ENCODE data around the gene KCNH3. TPM values are rescaled to one million over a fixed set of nuclear protein-coding genes. Genes with fewer than 3 reads are reported as not detected.

Gene KCNH3
- total RNA-seq, 1 donor from 2014 or later = 0.19 TPM

- DNase-seq (ENCODE audit: low spot score) = no peak
These were observed 5.3 kb downstream of the KCNH3 start for GRCh38 chr12:49543914-49544815.

DNA sequence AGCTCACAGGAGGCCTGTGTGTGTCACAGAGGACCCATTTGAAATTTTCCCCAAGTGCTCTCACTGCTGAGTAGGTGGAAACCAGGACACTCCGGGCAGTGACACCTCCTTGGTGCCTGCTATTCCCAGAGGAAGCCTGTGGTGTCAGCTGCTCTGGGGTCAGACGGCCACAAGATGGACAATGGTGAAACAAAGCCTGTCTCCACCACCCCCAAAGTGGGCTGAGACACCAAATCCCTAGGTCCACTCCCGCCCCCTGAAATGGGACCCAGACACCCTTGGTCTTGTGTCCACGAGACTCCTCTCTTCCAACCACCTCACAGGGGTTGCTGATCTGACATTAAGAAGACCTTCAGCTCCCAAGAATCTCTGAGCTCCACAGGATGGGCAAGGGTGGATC, 7.0 kb downstream of the KCNH3 start:
- no peak for DNase-seq (ENCODE audit: low spot score)

DNA sequence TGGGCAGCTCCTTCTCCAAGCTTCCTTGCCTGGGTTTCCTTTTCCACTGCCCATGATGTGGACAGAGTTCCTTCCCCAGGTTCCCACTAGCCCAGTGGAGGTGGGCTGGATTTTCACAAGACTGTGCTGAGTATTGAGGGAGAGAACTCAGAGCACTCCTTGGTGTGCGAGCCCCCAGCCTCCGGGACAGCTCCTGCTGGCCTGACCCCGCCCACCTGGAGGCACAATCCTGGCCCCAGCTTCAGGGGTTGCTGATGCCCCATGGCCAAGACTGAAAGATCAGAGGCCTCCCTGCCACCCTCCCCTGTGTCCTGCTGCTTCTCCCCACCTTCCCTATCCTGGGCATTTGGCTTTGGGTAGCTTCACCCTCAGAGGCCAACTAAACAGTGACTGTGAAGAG, 7.7 kb downstream of the KCNH3 start:
- no peak for DNase-seq (ENCODE audit: low spot score)

GRCh38 chr12:49547090-49547690, 8.4 kb downstream of the KCNH3 start:
- no peak for DNase-seq (ENCODE audit: low spot score)

DNA sequence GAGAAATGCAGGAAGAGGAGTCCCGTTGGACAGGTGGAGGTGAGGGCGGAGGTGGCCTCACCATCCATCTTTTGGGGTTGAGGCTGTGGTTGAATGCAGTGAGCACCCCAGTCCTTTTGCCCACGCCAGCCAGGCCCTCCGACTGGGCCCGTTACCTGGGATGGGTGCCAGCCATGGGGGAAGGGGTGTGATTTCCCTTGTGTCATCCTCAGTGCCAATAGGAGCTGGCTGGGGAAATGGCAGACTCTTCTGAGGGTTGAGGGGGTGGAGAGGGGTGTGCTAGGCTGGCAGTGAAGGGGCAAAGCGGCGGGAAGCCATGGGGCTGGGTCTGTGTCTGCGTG, 9.6 kb downstream of the KCNH3 start:
- DNase-seq (ENCODE audit: low spot score) = no peak

DNA sequence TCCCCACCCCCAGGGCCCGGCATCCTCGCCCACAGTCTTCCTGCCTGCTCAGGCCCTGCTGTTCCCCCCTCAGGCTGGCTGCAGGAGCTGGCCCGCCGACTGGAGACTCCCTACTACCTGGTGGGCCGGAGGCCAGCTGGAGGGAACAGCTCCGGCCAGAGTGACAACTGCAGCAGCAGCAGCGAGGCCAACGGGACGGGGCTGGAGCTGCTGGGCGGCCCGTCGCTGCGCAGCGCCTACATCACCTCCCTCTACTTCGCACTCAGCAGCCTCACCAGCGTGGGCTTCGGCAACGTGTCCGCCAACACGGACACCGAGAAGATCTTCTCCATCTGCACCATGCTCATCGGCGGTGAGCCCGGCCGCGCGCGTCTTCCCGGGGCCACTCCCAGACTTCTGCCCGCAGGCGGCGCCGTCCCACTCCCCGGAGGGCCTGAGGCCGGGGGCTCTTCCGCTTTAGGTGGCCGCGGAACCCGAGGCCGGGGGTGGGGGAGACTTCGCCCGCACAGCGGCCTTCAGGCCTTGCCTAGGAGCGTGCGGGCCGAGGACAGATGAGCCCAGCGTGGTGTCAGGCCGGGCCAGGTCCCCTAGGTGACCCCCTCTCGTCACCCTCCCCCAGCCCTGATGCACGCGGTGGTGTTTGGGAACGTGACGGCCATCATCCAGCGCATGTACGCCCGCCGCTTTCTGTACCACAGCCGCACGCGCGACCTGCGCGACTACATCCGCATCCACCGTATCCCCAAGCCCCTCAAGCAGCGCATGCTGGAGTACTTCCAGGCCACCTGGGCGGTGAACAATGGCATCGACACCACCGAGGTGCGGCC, 10.2 kb downstream of the KCNH3 start:
- no peak for DNase-seq (ENCODE audit: low spot score)

DNA sequence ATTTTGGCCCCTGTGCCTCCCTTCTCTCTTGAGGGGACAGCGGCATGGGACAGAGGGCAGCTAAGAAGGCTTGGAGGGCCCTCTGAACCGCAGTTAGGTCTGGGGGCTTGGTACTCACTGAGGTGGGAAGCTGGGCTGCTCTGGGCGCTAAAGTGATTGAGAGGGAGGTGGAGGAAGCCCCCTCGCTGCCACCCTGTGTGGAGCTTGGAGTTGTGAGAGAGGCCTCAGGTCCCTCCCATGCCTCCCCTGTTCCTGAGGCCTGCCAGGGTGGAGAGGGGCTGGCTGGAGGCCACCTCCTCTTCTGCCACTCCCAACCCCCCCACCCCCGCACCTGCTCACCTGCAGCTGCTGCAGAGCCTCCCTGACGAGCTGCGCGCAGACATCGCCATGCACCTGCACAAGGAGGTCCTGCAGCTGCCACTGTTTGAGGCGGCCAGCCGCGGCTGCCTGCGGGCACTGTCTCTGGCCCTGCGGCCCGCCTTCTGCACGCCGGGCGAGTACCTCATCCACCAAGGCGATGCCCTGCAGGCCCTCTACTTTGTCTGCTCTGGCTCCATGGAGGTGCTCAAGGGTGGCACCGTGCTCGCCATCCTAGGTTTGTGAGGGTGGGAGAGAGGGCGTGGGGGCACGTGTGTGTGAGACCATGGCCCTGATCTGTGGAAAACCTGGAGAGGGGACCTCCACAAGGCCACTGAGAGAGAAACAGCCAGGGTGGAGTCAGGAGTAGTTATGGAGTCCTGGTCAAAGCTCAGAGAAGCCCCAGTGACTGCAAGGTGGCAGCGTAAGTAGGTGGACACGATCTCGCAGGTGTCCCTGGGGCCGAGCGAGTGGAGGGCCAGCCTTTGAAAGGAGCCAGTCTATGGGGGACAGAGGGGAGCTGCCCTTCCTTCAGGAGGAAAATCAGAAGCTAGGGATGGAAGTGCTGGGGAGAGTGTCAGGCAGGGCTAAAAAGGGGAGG, 11.2 kb downstream of the KCNH3 start:
- DNase-seq (ENCODE audit: low spot score) = no peak

DNA sequence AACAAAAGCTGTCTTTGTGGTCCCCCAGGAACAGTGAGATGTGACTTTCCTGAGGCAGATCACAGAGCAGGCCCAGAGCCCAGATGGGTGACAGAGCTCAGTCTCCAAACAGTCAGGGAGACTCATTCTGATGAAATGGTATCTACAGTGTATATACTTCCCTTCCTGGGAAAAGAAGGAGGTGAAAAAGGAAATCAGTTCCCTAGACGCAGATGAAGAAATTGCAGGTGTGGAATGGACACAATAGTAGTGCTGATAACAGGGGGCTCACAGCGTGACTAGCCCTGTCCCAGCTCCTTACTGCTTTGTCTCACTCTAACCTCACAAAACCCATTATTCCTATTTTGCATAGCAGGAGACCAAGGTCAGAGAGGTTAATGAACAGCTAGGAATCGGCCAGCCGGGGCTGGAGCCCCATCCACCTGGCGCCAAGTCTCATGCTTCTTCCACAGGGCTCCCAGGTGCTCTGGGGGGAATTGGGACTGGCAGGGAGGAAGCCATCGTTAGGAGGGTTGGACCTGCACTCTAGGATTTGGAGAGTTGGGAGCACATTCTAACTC, 11.9 kb downstream of the KCNH3 start:
- DNase-seq (ENCODE audit: low spot score) = no peak

- DNase-seq (ENCODE audit: low spot score) = no peak
These were observed 13.2 kb downstream of the KCNH3 start for GRCh38 chr12:49552014-49552413.

DNA sequence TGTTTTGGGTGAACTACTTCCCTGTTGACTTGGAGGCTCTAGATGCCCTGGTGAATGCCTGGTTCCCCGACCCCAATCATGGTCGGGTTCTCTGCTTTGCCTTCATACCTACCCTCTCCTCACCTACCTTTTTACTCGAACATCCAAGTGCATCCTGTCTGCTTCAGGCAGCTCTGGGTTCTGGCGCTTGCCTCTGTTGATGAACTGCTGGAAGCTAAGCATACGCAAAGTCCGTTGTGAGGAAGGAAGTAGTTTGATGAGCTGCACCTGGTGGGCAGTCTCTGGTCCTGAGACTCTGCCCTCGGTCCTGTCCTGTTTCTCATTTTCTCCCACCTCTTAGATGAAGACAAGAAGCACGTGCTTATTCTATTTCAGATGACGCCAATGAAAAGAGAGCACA, 13.6 kb downstream of the KCNH3 start:
- no peak for DNase-seq (ENCODE audit: low spot score)

DNA sequence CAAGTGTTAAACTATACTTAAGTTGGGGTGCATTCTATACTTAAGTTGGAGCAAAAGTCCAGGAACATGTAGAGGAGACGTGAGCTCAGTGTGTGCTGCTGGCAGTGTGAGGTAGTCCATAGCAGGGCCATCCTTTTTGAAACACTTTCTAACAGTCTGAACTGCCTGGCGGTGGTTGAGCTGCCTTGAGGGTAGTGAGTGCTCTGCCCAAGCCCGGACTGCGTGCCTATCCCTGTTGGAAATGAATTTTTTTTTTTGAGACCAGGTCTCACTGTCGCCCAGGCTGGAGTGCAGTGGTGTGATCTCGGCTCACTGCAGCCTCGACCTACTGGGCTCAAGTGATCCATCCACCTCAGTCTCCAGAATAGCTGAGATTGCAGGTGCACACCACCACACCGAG, 14.1 kb downstream of the KCNH3 start:
- no peak for DNase-seq (ENCODE audit: low spot score)

- no peak for DNase-seq (ENCODE audit: low spot score)
These were observed 14.8 kb downstream of the KCNH3 start for GRCh38 chr12:49553512-49554088.

DNA sequence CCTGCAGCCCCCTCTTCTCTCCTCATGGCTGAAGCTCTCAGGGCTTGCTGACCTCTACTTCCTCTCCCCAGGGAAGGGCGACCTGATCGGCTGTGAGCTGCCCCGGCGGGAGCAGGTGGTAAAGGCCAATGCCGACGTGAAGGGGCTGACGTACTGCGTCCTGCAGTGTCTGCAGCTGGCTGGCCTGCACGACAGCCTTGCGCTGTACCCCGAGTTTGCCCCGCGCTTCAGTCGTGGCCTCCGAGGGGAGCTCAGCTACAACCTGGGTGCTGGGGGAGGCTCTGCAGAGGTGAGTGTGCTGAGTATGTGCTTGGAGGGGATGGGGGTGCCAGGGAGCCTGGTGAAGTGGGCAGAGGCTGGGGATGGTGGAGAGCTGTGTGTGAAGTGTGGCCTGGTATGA, 15.4 kb downstream of the KCNH3 start:
- DNase-seq (ENCODE audit: low spot score) = no peak

- no peak for DNase-seq (ENCODE audit: low spot score)
These were observed 17.0 kb downstream of the KCNH3 start for GRCh38 chr12:49555631-49556390.

- no peak for DNase-seq (ENCODE audit: low spot score)
These were observed 17.8 kb downstream of the KCNH3 start for GRCh38 chr12:49556391-49557186.

DNA sequence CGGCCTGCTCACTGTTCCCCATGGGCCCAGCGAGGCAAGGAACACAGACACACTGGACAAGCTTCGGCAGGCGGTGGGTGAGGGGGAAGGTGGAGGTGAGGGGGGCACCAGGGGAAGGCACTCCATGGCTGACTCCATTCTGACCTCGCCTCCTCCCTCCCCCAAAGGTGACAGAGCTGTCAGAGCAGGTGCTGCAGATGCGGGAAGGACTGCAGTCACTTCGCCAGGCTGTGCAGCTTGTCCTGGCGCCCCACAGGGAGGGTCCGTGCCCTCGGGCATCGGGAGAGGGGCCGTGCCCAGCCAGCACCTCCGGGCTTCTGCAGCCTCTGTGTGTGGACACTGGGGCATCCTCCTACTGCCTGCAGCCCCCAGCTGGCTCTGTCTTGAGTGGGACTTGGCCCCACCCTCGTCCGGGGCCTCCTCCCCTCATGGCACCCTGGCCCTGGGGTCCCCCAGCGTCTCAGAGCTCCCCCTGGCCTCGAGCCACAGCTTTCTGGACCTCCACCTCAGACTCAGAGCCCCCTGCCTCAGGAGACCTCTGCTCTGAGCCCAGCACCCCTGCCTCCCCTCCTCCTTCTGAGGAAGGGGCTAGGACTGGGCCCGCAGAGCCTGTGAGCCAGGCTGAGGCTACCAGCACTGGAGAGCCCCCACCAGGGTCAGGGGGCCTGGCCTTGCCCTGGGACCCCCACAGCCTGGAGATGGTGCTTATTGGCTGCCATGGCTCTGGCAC, 18.5 kb downstream of the KCNH3 start:
- DNase-seq (ENCODE audit: low spot score) = no peak

- no peak for DNase-seq (ENCODE audit: low spot score)
These were observed 19.0 kb downstream of the KCNH3 start for GRCh38 chr12:49557917-49558215.

- no peak for DNase-seq (ENCODE audit: low spot score)
These were observed 19.7 kb downstream of the KCNH3 start for GRCh38 chr12:49558526-49558925.
